ENCODE results near the gene DHTKD1. TPM values are rescaled to one million over a fixed set of nuclear protein-coding genes. Genes with fewer than 3 reads are reported as not detected.

Gene DHTKD1
- total RNA-seq, 6 experiments from 2014 or later = 10.2 to 15.1 (median 12.7) TPM

DNA sequence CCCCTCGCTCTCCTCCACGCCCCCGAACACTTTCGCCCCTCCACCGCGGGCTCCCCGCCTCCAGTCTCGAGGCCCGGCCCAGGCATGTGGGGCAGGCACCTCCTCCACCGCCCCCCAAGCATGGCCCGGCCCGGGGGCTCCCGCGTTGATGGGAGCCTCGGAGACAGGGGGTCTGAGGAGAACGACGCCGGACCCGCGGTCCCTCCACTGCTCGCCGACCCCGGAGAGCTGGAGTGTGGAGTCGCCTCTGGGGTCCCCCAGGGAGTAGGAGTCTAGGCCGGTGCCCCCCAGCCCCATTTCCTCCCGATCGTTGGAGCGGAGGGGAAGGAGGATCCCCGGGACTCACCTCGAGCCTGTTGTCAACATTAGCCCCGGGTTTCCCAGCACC is 26.4 kb upstream of the DHTKD1 start:
- H3K27me3 Mint-ChIP-seq (ENCODE audit: insufficient read depth) = no peaks in the 10 kb centered on the region; the same call in 1 of the 2 replicates
- no peak for DNase-seq
- TF ChIP-seq, protein P1, sequence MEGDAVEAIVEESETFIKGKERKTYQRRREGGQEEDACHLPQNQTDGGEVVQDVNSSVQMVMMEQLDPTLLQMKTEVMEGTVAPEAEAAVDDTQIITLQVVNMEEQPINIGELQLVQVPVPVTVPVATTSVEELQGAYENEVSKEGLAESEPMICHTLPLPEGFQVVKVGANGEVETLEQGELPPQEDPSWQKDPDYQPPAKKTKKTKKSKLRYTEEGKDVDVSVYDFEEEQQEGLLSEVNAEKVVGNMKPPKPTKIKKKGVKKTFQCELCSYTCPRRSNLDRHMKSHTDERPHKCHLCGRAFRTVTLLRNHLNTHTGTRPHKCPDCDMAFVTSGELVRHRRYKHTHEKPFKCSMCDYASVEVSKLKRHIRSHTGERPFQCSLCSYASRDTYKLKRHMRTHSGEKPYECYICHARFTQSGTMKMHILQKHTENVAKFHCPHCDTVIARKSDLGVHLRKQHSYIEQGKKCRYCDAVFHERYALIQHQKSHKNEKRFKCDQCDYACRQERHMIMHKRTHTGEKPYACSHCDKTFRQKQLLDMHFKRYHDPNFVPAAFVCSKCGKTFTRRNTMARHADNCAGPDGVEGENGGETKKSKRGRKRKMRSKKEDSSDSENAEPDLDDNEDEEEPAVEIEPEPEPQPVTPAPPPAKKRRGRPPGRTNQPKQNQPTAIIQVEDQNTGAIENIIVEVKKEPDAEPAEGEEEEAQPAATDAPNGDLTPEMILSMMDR (IDR thresholded peaks at IDR 0.05) = no peak
- H3K4me3 Mint-ChIP-seq = peak overlapping the region; percentile 95
- H3K27ac Mint-ChIP-seq = peak overlapping the region; percentile 100
- peaks cover 5% of the 10 kb centered on the region; the same call in 1 of the 2 replicates for H3K9me3 Mint-ChIP-seq
- H3K36me3 Mint-ChIP-seq (ENCODE audit: low read depth) = peaks cover 5% of the 10 kb centered on the region; the same call in 1 of the 2 replicates
- H3K4me1 Mint-ChIP-seq (ENCODE audit: low read depth) = peaks cover 24% of the 10 kb centered on the region

DNA sequence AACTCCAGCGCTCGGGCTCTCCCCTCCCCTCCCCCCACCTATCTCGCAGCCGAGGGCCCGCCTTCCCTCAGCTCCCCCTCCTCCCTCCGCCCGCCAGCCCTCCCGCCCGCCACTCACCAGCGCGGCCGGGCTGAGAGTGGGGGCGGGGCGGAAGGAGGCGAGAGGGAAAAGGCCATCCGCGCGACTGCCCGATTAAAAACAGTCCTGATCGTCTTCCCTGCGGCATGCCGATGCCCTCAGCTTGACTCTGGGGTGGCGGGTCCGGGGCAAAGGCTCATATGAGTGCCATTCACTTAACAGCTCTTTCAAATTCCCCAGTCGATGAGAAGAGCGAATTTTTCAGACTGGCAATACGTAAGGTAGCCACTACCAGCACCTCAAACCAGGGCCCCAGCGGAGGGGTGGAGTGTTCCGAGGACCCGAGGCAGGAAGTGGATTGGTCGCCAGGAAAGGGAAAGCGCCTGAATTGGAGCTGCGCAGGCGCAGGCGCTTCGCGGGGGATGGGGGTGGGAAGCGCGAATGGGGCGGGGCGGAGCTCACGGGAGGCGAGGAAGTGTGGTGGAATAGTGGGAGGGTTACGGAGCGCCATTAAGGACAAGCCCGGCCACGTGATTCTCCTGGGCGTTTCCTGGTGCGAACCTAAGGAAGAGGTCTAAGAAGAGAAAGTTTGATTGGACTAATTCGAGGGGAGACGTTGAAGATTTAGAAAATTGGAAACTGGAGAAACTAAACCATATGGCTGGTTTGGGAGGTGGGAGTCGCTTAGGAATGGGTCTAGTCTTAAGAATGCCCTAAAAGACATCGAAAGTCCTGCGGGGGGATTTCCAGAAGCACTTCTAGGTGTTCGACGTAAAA is 25.7 kb upstream of the DHTKD1 start, which contains the start of gene UPF2:
Gene UPF2 (minus strand): TSS at position 13 of the 855 bp plus-strand sequence. CDS start 7,386 bp downstream, outside the sequence.
- Mint-ChIP-seq H3K9me3 (peaks cover 5% of the 10 kb centered on the region; the same call in 1 of the 2 replicates), H3K36me3 (ENCODE audit: low read depth) (peaks cover 5% of the 10 kb centered on the region; the same call in 1 of the 2 replicates), H3K27me3 (ENCODE audit: insufficient read depth) (peaks cover 3% of the 10 kb centered on the region), H3K4me1 (ENCODE audit: low read depth) (peaks cover 28% of the 10 kb centered on the region), H3K27ac (peak within 1 kb of the TSS; percentile 100), H3K4me3 (peak within 1 kb of the TSS; percentile 95)
- peak; percentile 98 for DNase-seq
- TF ChIP-seq, protein P1 (IDR thresholded peaks at IDR 0.05) = no peak

DNA sequence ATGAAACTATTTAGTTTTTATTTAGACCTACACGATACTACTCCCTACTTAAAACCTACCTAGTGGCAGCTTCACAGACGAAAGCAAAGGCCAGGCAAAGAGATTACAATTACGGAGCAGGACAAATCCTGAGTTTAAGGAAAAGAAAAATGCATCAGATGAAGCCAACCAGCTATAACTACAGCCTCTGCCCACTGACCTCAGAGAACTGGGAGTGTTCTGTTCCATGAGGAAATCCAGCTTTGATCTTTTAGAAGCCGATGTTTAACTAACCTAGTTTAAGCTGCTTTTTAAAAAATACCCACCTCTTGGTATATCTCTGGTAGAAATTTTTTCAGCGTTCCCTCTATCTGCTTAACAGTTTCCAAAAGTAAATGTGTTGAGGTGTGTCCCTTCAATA is 23.2 kb upstream of the DHTKD1 start:
- no peak for DNase-seq
- no peak overlapping the region for H3K27ac Mint-ChIP-seq
- TF ChIP-seq, protein P1 (IDR thresholded peaks at IDR 0.05) = no peak
- peaks cover 3% of the 10 kb centered on the region for H3K27me3 Mint-ChIP-seq (ENCODE audit: insufficient read depth)
- H3K4me3 Mint-ChIP-seq = no peak overlapping the region
- peaks cover 23% of the 10 kb centered on the region for H3K4me1 Mint-ChIP-seq (ENCODE audit: low read depth)
- H3K9me3 Mint-ChIP-seq = peaks cover 5% of the 10 kb centered on the region; the same call in 1 of the 2 replicates
- H3K36me3 Mint-ChIP-seq (ENCODE audit: low read depth) = peaks cover 5% of the 10 kb centered on the region; the same call in 1 of the 2 replicates

DNA sequence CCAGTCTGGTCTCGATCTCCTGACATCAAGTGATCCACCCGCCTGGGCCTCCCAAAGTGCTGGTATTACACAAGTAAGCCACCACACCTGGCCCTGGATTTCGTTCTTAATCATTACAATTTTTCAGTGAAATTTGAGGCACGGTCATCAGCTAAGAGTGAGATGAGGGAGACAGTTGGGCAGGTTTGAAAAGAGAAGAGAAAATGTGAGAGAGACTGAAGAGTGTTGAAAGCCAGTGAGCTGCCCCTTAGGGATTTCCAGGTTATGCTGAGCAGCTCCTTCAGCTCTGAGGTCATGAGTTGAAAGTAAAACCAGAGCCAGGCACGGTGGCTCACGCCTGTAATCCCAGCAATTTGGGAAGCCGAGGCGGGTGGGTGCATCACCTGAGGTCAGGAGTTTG is 20.2 kb upstream of the DHTKD1 start:
- no peak overlapping the region for H3K27ac Mint-ChIP-seq
- H3K36me3 Mint-ChIP-seq (ENCODE audit: low read depth) = 0 out of 2 replicates have a peak, but pooled peaks cover under 1% of the 10 kb centered on the region
- no peak for DNase-seq
- H3K27me3 Mint-ChIP-seq (ENCODE audit: insufficient read depth) = peaks cover 7% of the 10 kb centered on the region
- H3K4me3 Mint-ChIP-seq = no peak overlapping the region
- H3K4me1 Mint-ChIP-seq (ENCODE audit: low read depth) = peaks cover 6% of the 10 kb centered on the region
- TF ChIP-seq, protein P1 (IDR thresholded peaks at IDR 0.05) = no peak
- no peaks in the 10 kb centered on the region for H3K9me3 Mint-ChIP-seq

DNA sequence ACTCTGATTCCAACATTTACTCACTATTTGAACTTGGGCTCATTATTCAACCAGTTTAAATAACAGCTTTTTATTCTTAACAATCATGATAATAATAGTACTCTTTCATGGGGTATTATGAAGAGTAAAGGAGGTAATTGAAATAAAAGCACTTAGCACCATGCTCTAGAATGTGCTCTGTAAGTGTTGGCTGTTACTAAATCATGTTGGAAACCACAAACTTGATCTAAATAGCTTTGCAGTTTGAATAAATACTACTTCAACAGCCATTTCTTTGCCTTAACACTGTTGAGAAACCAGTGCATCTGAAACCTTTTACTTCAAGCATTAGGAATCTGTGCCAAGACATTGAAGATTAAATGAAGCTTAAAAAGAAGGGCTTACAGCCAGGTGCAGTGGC is 18.2 kb upstream of the DHTKD1 start:
- H3K27me3 Mint-ChIP-seq (ENCODE audit: insufficient read depth) = peaks cover 7% of the 10 kb centered on the region
- no peak overlapping the region for H3K27ac Mint-ChIP-seq
- H3K9me3 Mint-ChIP-seq = no peaks in the 10 kb centered on the region
- DNase-seq = no peak
- H3K36me3 Mint-ChIP-seq (ENCODE audit: low read depth) = no peaks in the 10 kb centered on the region
- TF ChIP-seq, protein P1 (IDR thresholded peaks at IDR 0.05) = no peak
- H3K4me3 Mint-ChIP-seq = no peak overlapping the region
- peaks cover 5% of the 10 kb centered on the region; the same call in 1 of the 2 replicates for H3K4me1 Mint-ChIP-seq (ENCODE audit: low read depth)

Measured in HFFc6 (cell line).